GM19467 (cell line): ENCODE results near the gene IGLON5.

Experiments used
- ATAC-seq: cut with Tn5 transposase; IDR thresholded peaks from one replicate; pipeline ENCODE4 v1.9.1; 2021; ENCODE audit warnings: mild to moderate bottlenecking, moderate library complexity; ENCODE audit not compliant: unreplicated experiment

The IGLON5 gene

GRCh38 chr19:51311351-51312257, at the start of gene IGLON5:
TSS of gene IGLON5 (plus strand) at chr19:51311644. CDS start at chr19:51311848, 204 bp downstream.
- ATAC-seq: no peak

- ATAC-seq: no peak
These were observed 47.6 kb upstream of the IGLON5 start for GRCh38 chr19:51263808-51264207.

GRCh38 chr19:51271067-51271466, 40.4 kb upstream of the IGLON5 start:
- ATAC-seq: no peak

- no peak for ATAC-seq
These were observed 39.1 kb upstream of the IGLON5 start for GRCh38 chr19:51272183-51272810.

GRCh38 chr19:51274049-51274770, 37.2 kb upstream of the IGLON5 start:
- ATAC-seq: no peak

- ATAC-seq: no peak
These were observed 34.3 kb upstream of the IGLON5 start for GRCh38 chr19:51277112-51277511.

GRCh38 chr19:51282335-51282734, 29.1 kb upstream of the IGLON5 start:
- ATAC-seq: no peak

- no peak for ATAC-seq
These were observed 25.8 kb upstream of the IGLON5 start for GRCh38 chr19:51285682-51286081.

- no peak for ATAC-seq
These were observed 21.8 kb upstream of the IGLON5 start for GRCh38 chr19:51289635-51290034.

- ATAC-seq: no peak
These were observed 18.5 kb upstream of the IGLON5 start for GRCh38 chr19:51292971-51293370.

GRCh38 chr19:51293571-51294210, 17.8 kb upstream of the IGLON5 start:
- ATAC-seq: no peak

- no peak for ATAC-seq
These were observed 17.1 kb upstream of the IGLON5 start for GRCh38 chr19:51294211-51294976.

- no peak for ATAC-seq
These were observed 16.5 kb upstream of the IGLON5 start for GRCh38 chr19:51294977-51295375.

- no peak for ATAC-seq
These were observed 15.9 kb upstream of the IGLON5 start for GRCh38 chr19:51295382-51296126.

- ATAC-seq: no peak
These were observed 14.9 kb upstream of the IGLON5 start for GRCh38 chr19:51296336-51297093.

GRCh38 chr19:51297406-51297805, 14.0 kb upstream of the IGLON5 start:
- ATAC-seq: no peak

GRCh38 chr19:51301266-51301665, 10.2 kb upstream of the IGLON5 start:
- ATAC-seq: no peak

GRCh38 chr19:51305479-51305878, 6.0 kb upstream of the IGLON5 start:
- no peak for ATAC-seq

- no peak for ATAC-seq
These were observed 5.2 kb downstream of the IGLON5 start for GRCh38 chr19:51316688-51317087.
